ENCODE results near the gene BRD2.

The BRD2 gene

DNA sequence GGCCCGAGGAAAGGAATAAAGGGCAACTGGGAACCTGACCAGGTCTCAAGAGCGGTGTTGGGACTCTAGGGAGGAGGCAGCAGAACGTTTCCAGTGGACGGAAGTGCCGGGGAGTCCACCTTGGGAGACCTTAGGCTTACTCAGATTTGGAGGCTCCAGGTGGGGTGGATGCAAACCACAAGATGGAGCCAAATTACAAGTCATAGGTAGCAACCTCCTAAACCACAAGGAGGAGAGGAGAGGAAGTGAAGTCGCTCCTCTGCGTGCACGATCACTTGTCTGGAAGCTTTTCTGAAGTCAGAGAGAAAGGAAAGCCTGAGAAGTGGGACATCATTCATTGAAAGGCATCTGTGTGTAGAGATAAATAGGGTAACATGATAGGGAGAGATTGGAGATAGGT is 31.7 kb downstream of the BRD2 start:
- H3K9me3 ChIP-seq (replicated peaks; ENCODE audit: insufficient read depth, low read length): no peaks in the 10 kb centered on the region
- 0 out of 2 replicates have a peak overlapping the region, but pooled peaks have one; percentile 12 for H3K4me2 ChIP-seq (ENCODE audit: low read depth, low read length)
- H3K27ac ChIP-seq (ENCODE audit: low read length): no peak overlapping the region
- H4K20me1 ChIP-seq (ENCODE audit: insufficient read depth, low read length): no peaks in the 10 kb centered on the region
- no peaks in the 10 kb centered on the region for H3F3A ChIP-seq (ENCODE audit: insufficient read depth, low read length)
- no peak overlapping the region for H3K9ac ChIP-seq (ENCODE audit: low read length)
- no peak overlapping the region for H3K4me3 ChIP-seq (ENCODE audit: low read length)
- 0 out of 2 replicates have a peak overlapping the region, but pooled peaks have one; percentile 8 for H2AFZ ChIP-seq (ENCODE audit: low read length)
- H3K4me1 ChIP-seq (ENCODE audit: low read length): no peaks in the 10 kb centered on the region
- no peaks in the 10 kb centered on the region for H3K79me2 ChIP-seq (ENCODE audit: low read length)
- DNase-seq: peak; percentile 51
- TF ChIP-seq, protein P1, sequence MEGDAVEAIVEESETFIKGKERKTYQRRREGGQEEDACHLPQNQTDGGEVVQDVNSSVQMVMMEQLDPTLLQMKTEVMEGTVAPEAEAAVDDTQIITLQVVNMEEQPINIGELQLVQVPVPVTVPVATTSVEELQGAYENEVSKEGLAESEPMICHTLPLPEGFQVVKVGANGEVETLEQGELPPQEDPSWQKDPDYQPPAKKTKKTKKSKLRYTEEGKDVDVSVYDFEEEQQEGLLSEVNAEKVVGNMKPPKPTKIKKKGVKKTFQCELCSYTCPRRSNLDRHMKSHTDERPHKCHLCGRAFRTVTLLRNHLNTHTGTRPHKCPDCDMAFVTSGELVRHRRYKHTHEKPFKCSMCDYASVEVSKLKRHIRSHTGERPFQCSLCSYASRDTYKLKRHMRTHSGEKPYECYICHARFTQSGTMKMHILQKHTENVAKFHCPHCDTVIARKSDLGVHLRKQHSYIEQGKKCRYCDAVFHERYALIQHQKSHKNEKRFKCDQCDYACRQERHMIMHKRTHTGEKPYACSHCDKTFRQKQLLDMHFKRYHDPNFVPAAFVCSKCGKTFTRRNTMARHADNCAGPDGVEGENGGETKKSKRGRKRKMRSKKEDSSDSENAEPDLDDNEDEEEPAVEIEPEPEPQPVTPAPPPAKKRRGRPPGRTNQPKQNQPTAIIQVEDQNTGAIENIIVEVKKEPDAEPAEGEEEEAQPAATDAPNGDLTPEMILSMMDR (IDR thresholded peaks at IDR 0.05; ENCODE audit: low read length): peak; percentile 48
- no peak for TF ChIP-seq EZH2phosphoT487 (IDR thresholded peaks at IDR 0.05; ENCODE audit: low read length)
- no peaks in the 10 kb centered on the region for H3K9me2 ChIP-seq (replicated peaks; ENCODE audit: insufficient read depth, low read length)
- no peaks in the 10 kb centered on the region for H3K27me3 ChIP-seq (replicated peaks; ENCODE audit: insufficient read depth, low read length)
- H3K36me3 ChIP-seq (replicated peaks; ENCODE audit: insufficient read depth, low read length): no peaks in the 10 kb centered on the region

DNA sequence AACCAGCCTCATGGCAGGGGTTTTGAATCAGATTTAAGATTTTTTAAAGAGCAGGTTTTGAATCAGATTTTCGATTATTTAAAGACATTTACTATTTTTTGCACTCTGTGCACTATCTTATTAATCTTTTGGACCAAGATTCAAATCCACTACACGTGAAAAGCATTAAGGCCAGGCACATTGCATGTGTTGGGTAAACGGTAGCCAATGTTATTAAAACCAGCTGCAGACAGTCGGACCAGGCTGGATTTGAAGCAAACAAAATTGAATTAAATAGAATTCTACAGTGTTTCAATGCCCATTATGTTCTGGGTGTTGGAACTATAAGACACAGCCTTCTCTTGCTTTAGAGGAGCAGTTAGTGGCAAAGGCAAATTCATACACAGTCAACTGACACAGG is 33.3 kb downstream of the BRD2 start:
- Histone ChIP-seq H3K79me2 (ENCODE audit: low read length) (no peaks in the 10 kb centered on the region), H3K9me3 (replicated peaks; ENCODE audit: insufficient read depth, low read length) (no peaks in the 10 kb centered on the region), H4K20me1 (ENCODE audit: insufficient read depth, low read length) (no peaks in the 10 kb centered on the region), H3K4me1 (ENCODE audit: low read length) (no peaks in the 10 kb centered on the region), H3K4me3 (ENCODE audit: low read length) (no peak overlapping the region), H3K4me2 (ENCODE audit: low read depth, low read length) (no peak overlapping the region), H3K9me2 (replicated peaks; ENCODE audit: insufficient read depth, low read length) (no peaks in the 10 kb centered on the region), H3K27ac (ENCODE audit: low read length) (no peak overlapping the region), H3K36me3 (replicated peaks; ENCODE audit: insufficient read depth, low read length) (no peaks in the 10 kb centered on the region), H3F3A (ENCODE audit: insufficient read depth, low read length) (no peaks in the 10 kb centered on the region), H3K27me3 (replicated peaks; ENCODE audit: insufficient read depth, low read length) (no peaks in the 10 kb centered on the region), H3K9ac (ENCODE audit: low read length) (no peak overlapping the region), H2AFZ (ENCODE audit: low read length) (no peak overlapping the region)
- TF ChIP-seq, protein P1 (IDR thresholded peaks at IDR 0.05; ENCODE audit: low read length): no peak
- TF ChIP-seq EZH2phosphoT487 (IDR thresholded peaks at IDR 0.05; ENCODE audit: low read length): no peak
- TF ChIP-seq EZH2 (optimal IDR thresholded peaks at IDR 0.05; ENCODE audit: low read depth, low read length): no peak
- DNase-seq: no peak

DNA sequence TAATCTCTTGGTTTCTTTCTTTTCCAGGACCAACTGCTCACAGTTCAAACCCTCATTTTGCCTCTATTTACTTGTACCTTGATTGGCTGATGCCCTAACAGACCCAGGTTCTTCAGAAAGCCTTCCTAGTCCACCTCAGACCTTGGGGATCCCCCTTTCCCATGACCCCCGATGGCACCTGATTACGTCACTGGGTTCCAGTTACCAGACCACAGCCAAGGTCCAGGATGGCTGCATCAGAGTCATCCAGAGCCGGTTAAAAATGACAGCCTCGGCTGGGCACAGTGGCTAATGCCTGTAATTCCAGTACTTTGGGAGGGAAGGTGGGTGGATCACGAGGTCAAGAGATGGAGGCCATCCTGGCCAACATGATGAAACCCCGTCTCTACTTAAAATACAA is 36.5 kb downstream of the BRD2 start:
- H3F3A ChIP-seq (ENCODE audit: insufficient read depth, low read length): no peaks in the 10 kb centered on the region
- H4K20me1 ChIP-seq (ENCODE audit: insufficient read depth, low read length): no peaks in the 10 kb centered on the region
- H2AFZ ChIP-seq (ENCODE audit: low read length): no peak overlapping the region
- H3K27me3 ChIP-seq (replicated peaks; ENCODE audit: insufficient read depth, low read length): peaks cover 4% of the 10 kb centered on the region; the same call in 1 of the 2 replicates
- no peak overlapping the region for H3K27ac ChIP-seq (ENCODE audit: low read length)
- DNase-seq: no peak
- H3K4me3 ChIP-seq (ENCODE audit: low read length): no peak overlapping the region
- no peak overlapping the region for H3K9ac ChIP-seq (ENCODE audit: low read length)
- no peak for TF ChIP-seq EZH2phosphoT487 (IDR thresholded peaks at IDR 0.05; ENCODE audit: low read length)
- TF ChIP-seq EZH2 (optimal IDR thresholded peaks at IDR 0.05; ENCODE audit: low read depth, low read length): no peak
- TF ChIP-seq, protein P1 (IDR thresholded peaks at IDR 0.05; ENCODE audit: low read length): no peak
- no peaks in the 10 kb centered on the region for H3K4me1 ChIP-seq (ENCODE audit: low read length)
- H3K9me3 ChIP-seq (replicated peaks; ENCODE audit: insufficient read depth, low read length): no peaks in the 10 kb centered on the region
- H3K79me2 ChIP-seq (ENCODE audit: low read length): no peaks in the 10 kb centered on the region
- no peak overlapping the region for H3K4me2 ChIP-seq (ENCODE audit: low read depth, low read length)
- no peaks in the 10 kb centered on the region for H3K36me3 ChIP-seq (replicated peaks; ENCODE audit: insufficient read depth, low read length)
- no peaks in the 10 kb centered on the region for H3K9me2 ChIP-seq (replicated peaks; ENCODE audit: insufficient read depth, low read length)
